MM.1S (cell line): ENCODE results near the gene ALOX15.

ENCODE experiments used
- CTCF ChIP-seq: fragments of 300-600 bp; sonication (generic); IDR thresholded peaks from 2 replicates; pipeline ENCODE4 v1.5.1; 2016; ENCODE audit warnings: antibody characterized with exemption, low read length, mixed read lengths
- EZH2 ChIP-seq: fragments of 300-600 bp; sonication (generic); optimal IDR thresholded peaks from 2 replicates; pipeline ENCODE3; 2017; ENCODE audit warnings: low read depth, mild to moderate bottlenecking, antibody characterized with exemption, low read length, mixed read lengths

- no peak for TF ChIP-seq CTCF
- no peak for TF ChIP-seq EZH2
Observed at GRCh38 chr17:4674685-4674998, 33.2 kb upstream of the ALOX15 start.
